Measurements from ENCODE around the gene OXSR1.
"Not testable (repeated sequence)": the region's sequence is repeated elsewhere in the genome, so short reads cannot be mapped to it uniquely, and the experiment has no call there.

The OXSR1 gene

DNA sequence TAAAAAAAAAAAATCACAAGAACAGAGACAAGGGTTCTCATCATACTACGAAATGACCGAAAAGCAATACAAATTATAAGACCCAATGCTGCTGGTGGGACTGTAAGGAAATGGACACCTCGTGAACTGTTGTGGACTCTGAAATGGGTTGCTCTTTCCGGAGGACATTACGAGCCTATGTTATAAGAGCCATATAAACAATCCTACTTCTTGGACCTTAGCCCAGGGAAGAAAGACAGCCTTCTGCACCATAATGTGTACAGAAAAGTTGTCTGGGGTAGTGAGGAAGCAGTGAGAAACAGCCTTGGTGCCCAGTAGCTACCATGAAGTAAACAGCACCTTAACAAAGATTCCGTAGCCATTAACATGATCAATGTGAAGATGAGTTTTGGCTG is 119.4 kb downstream of the OXSR1 start:
- no peaks in the 10 kb centered on the region for H3K9me3 Mint-ChIP-seq

DNA sequence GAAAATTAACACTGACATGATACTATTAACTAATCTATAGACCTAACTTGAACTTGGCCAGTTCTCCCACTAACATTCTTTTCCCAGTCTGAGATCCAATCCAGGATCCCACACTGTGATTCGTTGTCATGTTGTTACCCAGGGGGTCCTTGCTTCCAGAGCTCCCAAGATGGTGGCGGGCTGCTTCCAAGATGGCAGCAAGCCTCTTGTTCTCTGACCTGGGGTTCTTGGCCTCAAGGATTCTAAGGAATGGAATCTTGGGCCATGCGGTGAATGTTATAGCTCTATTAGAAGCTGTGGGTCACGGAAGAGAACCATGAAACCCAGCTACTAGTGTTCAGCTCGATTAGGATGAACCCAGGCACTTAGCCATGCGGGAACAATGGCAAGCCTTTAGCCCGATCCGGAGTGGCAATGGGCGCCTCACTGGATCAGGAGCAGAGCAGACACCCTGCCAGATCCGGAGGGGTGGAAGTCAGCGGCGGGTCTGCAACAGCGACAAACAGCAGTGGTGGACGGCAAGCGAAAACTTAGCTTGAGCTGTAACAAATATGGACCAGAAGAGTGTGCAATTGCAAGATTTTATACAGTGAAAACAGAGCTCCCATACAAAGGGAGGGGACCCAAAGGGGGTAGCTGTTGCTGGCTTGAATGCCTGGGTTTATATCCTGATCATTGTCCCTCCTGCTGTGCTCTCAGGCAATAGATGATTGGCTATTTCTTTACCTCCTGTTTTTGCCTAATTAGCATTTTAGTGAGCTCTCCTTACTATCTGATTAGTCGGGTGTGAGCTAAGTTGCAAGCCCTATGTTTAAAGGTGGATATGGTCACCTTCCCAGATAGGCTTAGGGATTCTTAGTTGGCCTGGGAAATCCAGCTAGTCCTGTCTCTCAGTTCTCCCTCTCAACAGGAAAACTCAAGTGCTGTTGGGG is 124.2 kb downstream of the OXSR1 start:
- not testable (repeated sequence) for H3K27ac Mint-ChIP-seq; H3K36me3 Mint-ChIP-seq (ENCODE audit: low read depth); H3K4me3 Mint-ChIP-seq; H3K27me3 Mint-ChIP-seq; ATAC-seq; DNase-seq; H3K9me3 Mint-ChIP-seq; H3K4me1 Mint-ChIP-seq

More for the DNA sequence above, 119.4 kb downstream of the OXSR1 start:
- no peaks in the 10 kb centered on the region for H3K36me3 Mint-ChIP-seq (ENCODE audit: low read depth)
- H3K4me1 Mint-ChIP-seq, result no peaks in the 10 kb centered on the region
- H3K27ac Mint-ChIP-seq, result no peak overlapping the region
- no peaks in the 10 kb centered on the region for H3K27me3 Mint-ChIP-seq
- no peak overlapping the region for H3K4me3 Mint-ChIP-seq
- DNase-seq (no peak), ATAC-seq (no peak)

DNA sequence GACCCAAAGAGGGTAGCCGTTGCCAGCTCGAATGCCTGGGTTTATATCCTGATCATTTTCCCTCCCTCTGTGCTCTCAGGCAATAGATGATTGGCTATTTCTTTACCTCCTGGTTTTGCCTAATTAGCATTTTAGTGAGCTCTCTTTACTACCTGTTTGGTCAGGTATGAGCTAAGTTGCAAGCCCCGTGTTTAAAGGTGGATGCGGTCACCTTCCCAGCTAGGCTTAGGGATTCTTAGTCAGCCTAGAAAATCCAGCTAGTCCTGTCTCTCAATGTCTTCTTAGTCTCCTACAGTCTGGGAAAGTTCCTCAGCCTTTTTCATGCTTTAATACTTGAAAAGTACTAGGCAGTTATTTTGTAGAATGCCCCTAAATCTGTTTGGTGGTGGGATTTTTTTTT is 131.7 kb downstream of the OXSR1 start:
- H3K27ac Mint-ChIP-seq; H3K4me3 Mint-ChIP-seq; H3K4me1 Mint-ChIP-seq; H3K36me3 Mint-ChIP-seq (ENCODE audit: low read depth); DNase-seq; H3K27me3 Mint-ChIP-seq; ATAC-seq; H3K9me3 Mint-ChIP-seq: not testable (repeated sequence)

GRCh38 chr3:38297537-38297936 is 132.2 kb downstream of the OXSR1 start:
- ATAC-seq (no peak), DNase-seq (no peak)
- no peaks in the 10 kb centered on the region for H3K4me1 Mint-ChIP-seq
- no peaks in the 10 kb centered on the region for H3K36me3 Mint-ChIP-seq (ENCODE audit: low read depth)
- no peaks in the 10 kb centered on the region for H3K27me3 Mint-ChIP-seq
- H3K4me3 Mint-ChIP-seq, result no peak overlapping the region
- H3K9me3 Mint-ChIP-seq, result no peaks in the 10 kb centered on the region
- no peak overlapping the region for H3K27ac Mint-ChIP-seq

- H3K27me3 Mint-ChIP-seq, result no peaks in the 10 kb centered on the region
- no peak overlapping the region for H3K27ac Mint-ChIP-seq
- no peak for DNase-seq
- no peak overlapping the region for H3K4me3 Mint-ChIP-seq
- no peaks in the 10 kb centered on the region for H3K9me3 Mint-ChIP-seq
- H3K4me1 Mint-ChIP-seq, result no peaks in the 10 kb centered on the region
- no peaks in the 10 kb centered on the region for H3K36me3 Mint-ChIP-seq (ENCODE audit: low read depth)
- no peak for ATAC-seq
Measured at GRCh38 chr3:38297947-38298711, 132.8 kb downstream of the OXSR1 start.

All from activated naive CD8-positive, alpha-beta T cell treated with anti-CD3 and anti-CD28 coated beads, Interleukin-2, amount 50 U/mL, for 24 hours (primary cell).